Endothelial cell of umbilical vein (primary cell): Measurements from ENCODE around the gene TMOD2. TPM values are rescaled to one million over a fixed set of nuclear protein-coding genes. Genes with fewer than 3 reads are reported as not detected.

Source experiments
- BruUV-seq: library from RNA; stranded (reverse); fragments of 400-500 nt; replicated peaks from 2 replicates; lab custom pipeline; 2021; lab: Mats Ljungman, UMichigan
- CTCF ChIA-PET: fragments of 300-600, 350-600 bp; sonication (Branson Sonifier 250); formaldehyde crosslinking; loops from one replicate; lab custom pipeline; 2021; ENCODE audit warnings: antibody characterized with exemption, inconsistent platforms; lab: Charles Lee
- POLR2A ChIA-PET: fragments of 300-600, 350-600 bp; sonication (Branson Sonifier 250); formaldehyde crosslinking; loops from one replicate; lab custom pipeline; 2021; ENCODE audit warnings: antibody characterized with exemption, inconsistent platforms; lab: Charles Lee
- DNase-seq: peaks from one replicate; pipeline ENCODE4 v3.0.0-alpha.2; 2011; ENCODE audit warnings: low read depth, low spot score
- FAIRE-seq: peaks from 2 replicates; lab custom pipeline; 2011; peaks lifted over from hg19 to GRCh38; lab: Jason Lieb, UNC
- H2AFZ ChIP-seq: 2 replicates; pipeline ENCODE4 v1.6.0; 2012; ENCODE audit warnings: low read depth, low read length, control low read depth, inconsistent platforms
- H3K27ac ChIP-seq: 2 replicates; pipeline ENCODE4 v1.5.1; 2011; ENCODE audit warnings: low read depth, mild to moderate bottlenecking, control low read depth, low read length, moderate library complexity; ENCODE audit not compliant: insufficient read depth
- H3K27me3 ChIP-seq, 2 experiments: 2 replicates each; pipeline versions ENCODE4 v1.6.0 to v1.6.1; 2011; ENCODE audit warnings: low read length in 2 of 2, mixed read lengths in 1 of 2; ENCODE audit not compliant: control insufficient read depth in 2 of 2, insufficient read depth in 2 of 2
- H3K36me3 ChIP-seq, 2 experiments: 2 replicates in 1 of 2; 3 replicates in 1 of 2; pipeline ENCODE4 v1.5.1; 2011; ENCODE audit warnings: low read length in 2 of 2, mild to moderate bottlenecking in 1 of 2, moderate library complexity in 1 of 2; ENCODE audit not compliant: control insufficient read depth in 2 of 2, insufficient read depth in 2 of 2; ENCODE audit errors: extremely low read depth in 1 of 2
- H3K4me1 ChIP-seq: 3 replicates; pipeline ENCODE4 v1.5.1; 2011; ENCODE audit warnings: mild to moderate bottlenecking, low read length; ENCODE audit not compliant: control insufficient read depth, insufficient read depth; ENCODE audit errors: extremely low read depth
- H3K4me2 ChIP-seq: 2 replicates; pipeline ENCODE4 v1.6.1; 2011; ENCODE audit warnings: low read length, control low read depth, mixed read lengths; ENCODE audit not compliant: insufficient read depth
- H3K4me3 ChIP-seq, 3 experiments: fragments of 200-600 bp in 1 of 3; sonication (generic), shearing (Covaris generic) in 1 of 3; replicated peaks in 1 of 3; 2 replicates each; pipeline ENCODE4 v1.5.1; 2011 to 2016; ENCODE audit warnings: control low read depth in 3 of 3, low read length in 3 of 3, mild to moderate bottlenecking in 2 of 3, inconsistent platforms in 1 of 3, low read depth in 1 of 3, moderate library complexity in 1 of 3; ENCODE audit not compliant: insufficient read depth in 1 of 3
- H3K79me2 ChIP-seq: 2 replicates; pipeline ENCODE4 v1.6.0; 2012; ENCODE audit warnings: low read length, inconsistent platforms; ENCODE audit not compliant: control insufficient read depth, insufficient read depth
- H3K9ac ChIP-seq: replicated peaks from 2 replicates; pipeline ENCODE3; 2011; ENCODE audit warnings: low read length, control low read depth; ENCODE audit not compliant: insufficient read depth; ENCODE audit errors: extremely low read depth
- H3K9me1 ChIP-seq: replicated peaks from 3 replicates; pipeline ENCODE4 v1.6.0; 2011; ENCODE audit warnings: mild to moderate bottlenecking, low read length; ENCODE audit not compliant: control insufficient read depth, insufficient read depth; ENCODE audit errors: extremely low read depth
- H3K9me3 ChIP-seq: replicated peaks from 2 replicates; pipeline ENCODE4 v1.5.1; 2012; ENCODE audit warnings: low read length, inconsistent platforms; ENCODE audit not compliant: control insufficient read depth, insufficient read depth
- H4K20me1 ChIP-seq: replicated peaks from 2 replicates; pipeline ENCODE3; 2011; ENCODE audit warnings: mild to moderate bottlenecking, low read length; ENCODE audit not compliant: control insufficient read depth, insufficient read depth; ENCODE audit errors: extremely low read depth
- EZH2 ChIP-seq: IDR thresholded peaks from 2 replicates; pipeline ENCODE4 v1.6.1; 2012; ENCODE audit warnings: borderline replicate concordance, low read depth, mild to moderate bottlenecking, moderate library complexity, low read length, inconsistent platforms; ENCODE audit not compliant: severe bottlenecking
- FOS ChIP-seq: IDR thresholded peaks from 2 replicates; pipeline ENCODE4 v1.6.1; 2011; ENCODE audit warnings: mild to moderate bottlenecking, low read length, moderate library complexity, borderline replicate concordance; ENCODE audit not compliant: insufficient read depth
- GATA2 ChIP-seq: IDR thresholded peaks from 2 replicates; pipeline ENCODE4 v1.7.0; 2011; ENCODE audit warnings: low read depth, mild to moderate bottlenecking, moderate library complexity, mixed read lengths, low read length; ENCODE audit not compliant: insufficient read length, insufficient read depth
- JUN ChIP-seq: IDR thresholded peaks from 2 replicates; pipeline ENCODE4 v1.6.1; 2011; ENCODE audit warnings: borderline replicate concordance, low read depth; ENCODE audit not compliant: insufficient read length, insufficient read depth
- MYC ChIP-seq: IDR thresholded peaks from one replicate; pipeline ENCODE4 v1.6.1; 2011; ENCODE audit warnings: mild to moderate bottlenecking, low read depth, low read length
- POLR2A ChIP-seq: IDR thresholded peaks from 2 replicates; pipeline ENCODE4 v1.6.1; 2012; ENCODE audit warnings: low read depth, mild to moderate bottlenecking, control low read depth, low read length
- POLR2AphosphoS5 ChIP-seq: IDR thresholded peaks from 2 replicates; pipeline ENCODE4 v1.6.1; 2012; ENCODE audit warnings: low read depth, mild to moderate bottlenecking, control low read depth, low read length, moderate library complexity; ENCODE audit not compliant: insufficient read depth
- dilution Hi-C: fragments of 300-500 bp; cut with MboI; formaldehyde crosslinking; loops from one replicate; pipeline ENCODE4 v1.15.0; 2019; ENCODE audit warnings: low sequenced_read_pairs; ENCODE audit not compliant: extremely low pct_ligation_motif_present
- intact Hi-C: fragments of 100-400 bp; cut with micrococcal nuclease; formaldehyde crosslinking; loops from one replicate; pipeline ENCODE4 v1.10.0; 2022
- polyA plus RNA-seq, 4 experiments: library from polyadenylated mRNA; depleted of rRNA in 3 of 4; stranded (reverse) in 3 of 4; unstranded in 1 of 4; fragments of >200 nt; gene quantifications; 2 replicates each; pipeline versions ENCODE4 v1.2.1 to v1.2.3, GENCODE V29; 2011 to 2012; ENCODE audit warnings: missing spikeins in 1 of 4
- total RNA-seq: library from RNA; stranded (reverse); gene quantifications from 2 replicates; pipeline ENCODE4 v1.2.3, GENCODE V29; 2021
- TF ChIP-seq, protein P1 (sequence below), 2 donors: IDR thresholded peaks; 1 replicate in 1 of 2; 2 replicates in 1 of 2; pipeline ENCODE4 v1.5.1; 2011; ENCODE audit warnings: low read length in 2 of 2, mild to moderate bottlenecking in 2 of 2, moderate library complexity in 2 of 2, control low read depth in 1 of 2, inconsistent platforms in 1 of 2, low read depth in 1 of 2; ENCODE audit not compliant: insufficient read depth in 1 of 2; ENCODE audit errors: extremely low read depth in 1 of 2
- TF ChIP-seq, protein P2 (sequence below): IDR thresholded peaks from 2 replicates; pipeline ENCODE4 v1.6.1; 2011; ENCODE audit not compliant: insufficient read depth, insufficient read length

Gene TMOD2
- total and polyA plus RNA-seq, 2 donors (not counting 3 experiments of a cell fraction or from before 2014, with no cell fraction given), result 0.46 to 2.7 TPM

DNA sequence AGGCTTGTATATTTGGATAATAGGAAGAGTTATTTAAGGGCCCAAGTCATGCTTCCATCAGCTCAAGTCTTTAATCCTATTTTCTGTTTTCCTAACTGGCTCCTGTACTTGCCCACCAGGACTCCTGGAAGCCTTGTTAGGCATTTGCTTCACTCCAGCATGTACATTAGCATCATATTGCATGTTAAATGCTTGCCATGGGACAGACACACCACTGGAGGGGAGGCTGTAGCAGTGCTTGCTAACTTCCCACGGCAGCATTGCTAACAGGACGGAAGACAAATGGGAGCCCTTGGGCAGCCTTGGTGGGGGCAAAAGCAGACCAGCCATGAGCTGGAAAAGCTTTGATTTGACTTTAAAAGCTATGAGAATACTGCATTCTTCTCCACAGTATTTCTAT lies 6.1 kb downstream of the TMOD2 start:
- H3K27ac ChIP-seq, result no peak overlapping the region
- H3K9me3 ChIP-seq, result no peaks in the 10 kb centered on the region
- intact Hi-C loops, result no loop called here
- H3K27me3 ChIP-seq, result peaks cover 35 to 37% of the 10 kb centered on the region in 2 experiments
- no peak overlapping the region for H3K4me3 ChIP-seq
- H3K9me1 ChIP-seq, result no peaks in the 10 kb centered on the region
- dilution Hi-C loops, result no loop called here
- no peak for DNase-seq
- no peaks in the 10 kb centered on the region for H3K4me1 ChIP-seq
- H2AFZ ChIP-seq, result no peak overlapping the region
- POLR2A ChIA-PET, result no interaction called here
- no peak overlapping the region for H3K4me2 ChIP-seq
- TF ChIP-seq, protein P1, sequence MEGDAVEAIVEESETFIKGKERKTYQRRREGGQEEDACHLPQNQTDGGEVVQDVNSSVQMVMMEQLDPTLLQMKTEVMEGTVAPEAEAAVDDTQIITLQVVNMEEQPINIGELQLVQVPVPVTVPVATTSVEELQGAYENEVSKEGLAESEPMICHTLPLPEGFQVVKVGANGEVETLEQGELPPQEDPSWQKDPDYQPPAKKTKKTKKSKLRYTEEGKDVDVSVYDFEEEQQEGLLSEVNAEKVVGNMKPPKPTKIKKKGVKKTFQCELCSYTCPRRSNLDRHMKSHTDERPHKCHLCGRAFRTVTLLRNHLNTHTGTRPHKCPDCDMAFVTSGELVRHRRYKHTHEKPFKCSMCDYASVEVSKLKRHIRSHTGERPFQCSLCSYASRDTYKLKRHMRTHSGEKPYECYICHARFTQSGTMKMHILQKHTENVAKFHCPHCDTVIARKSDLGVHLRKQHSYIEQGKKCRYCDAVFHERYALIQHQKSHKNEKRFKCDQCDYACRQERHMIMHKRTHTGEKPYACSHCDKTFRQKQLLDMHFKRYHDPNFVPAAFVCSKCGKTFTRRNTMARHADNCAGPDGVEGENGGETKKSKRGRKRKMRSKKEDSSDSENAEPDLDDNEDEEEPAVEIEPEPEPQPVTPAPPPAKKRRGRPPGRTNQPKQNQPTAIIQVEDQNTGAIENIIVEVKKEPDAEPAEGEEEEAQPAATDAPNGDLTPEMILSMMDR (IDR thresholded peaks at IDR 0.05; ENCODE audit: extremely low read depth in 1 of 2, insufficient read depth in 1 of 2, low read depth in 1 of 2, low read length in 2 of 2), result no peak
- TF ChIP-seq JUN, result no peak
- TF ChIP-seq POLR2AphosphoS5, result no peak
- TF ChIP-seq MYC, result no peak
- TF ChIP-seq, protein P2, sequence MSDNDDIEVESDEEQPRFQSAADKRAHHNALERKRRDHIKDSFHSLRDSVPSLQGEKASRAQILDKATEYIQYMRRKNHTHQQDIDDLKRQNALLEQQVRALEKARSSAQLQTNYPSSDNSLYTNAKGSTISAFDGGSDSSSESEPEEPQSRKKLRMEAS, result no peak
- no peak for TF ChIP-seq POLR2A
- no peak for TF ChIP-seq FOS
- no peak for TF ChIP-seq GATA2
- TF ChIP-seq EZH2, result no peak
- BruUV-seq, result no TSS peak
- H3K36me3 ChIP-seq, result no peaks in the 10 kb centered on the region
- H4K20me1 ChIP-seq, result no peaks in the 10 kb centered on the region
- FAIRE-seq, result no peak
- H3K9ac ChIP-seq, result no peak overlapping the region
- CTCF ChIA-PET, result interaction anchor here (0.6 to 5.3 kb wide), 4 partner anchors 10 to 107 kb away, joined by 3 to 42 read pairs (median 9); no protein-coding TSS in a partner anchor
- H3K79me2 ChIP-seq, result no peaks in the 10 kb centered on the region
